IPS DF 19.7 (cell line): ENCODE measurements around the gene ADCK2.
"Not testable (repeated sequence)": the region's sequence is repeated elsewhere in the genome, so short reads cannot be mapped to it uniquely, and the experiment has no call there.

ENCODE experiments used
- DNase-seq: peaks from one replicate; pipeline ENCODE4 v3.0.0-alpha.2; 2013; ENCODE audit warnings: low read depth, low spot score

ADCK2 gene

GRCh38 chr7:140674356-140674800 lies 1.6 kb downstream of the ADCK2 start:
- no peak for DNase-seq

DNA sequence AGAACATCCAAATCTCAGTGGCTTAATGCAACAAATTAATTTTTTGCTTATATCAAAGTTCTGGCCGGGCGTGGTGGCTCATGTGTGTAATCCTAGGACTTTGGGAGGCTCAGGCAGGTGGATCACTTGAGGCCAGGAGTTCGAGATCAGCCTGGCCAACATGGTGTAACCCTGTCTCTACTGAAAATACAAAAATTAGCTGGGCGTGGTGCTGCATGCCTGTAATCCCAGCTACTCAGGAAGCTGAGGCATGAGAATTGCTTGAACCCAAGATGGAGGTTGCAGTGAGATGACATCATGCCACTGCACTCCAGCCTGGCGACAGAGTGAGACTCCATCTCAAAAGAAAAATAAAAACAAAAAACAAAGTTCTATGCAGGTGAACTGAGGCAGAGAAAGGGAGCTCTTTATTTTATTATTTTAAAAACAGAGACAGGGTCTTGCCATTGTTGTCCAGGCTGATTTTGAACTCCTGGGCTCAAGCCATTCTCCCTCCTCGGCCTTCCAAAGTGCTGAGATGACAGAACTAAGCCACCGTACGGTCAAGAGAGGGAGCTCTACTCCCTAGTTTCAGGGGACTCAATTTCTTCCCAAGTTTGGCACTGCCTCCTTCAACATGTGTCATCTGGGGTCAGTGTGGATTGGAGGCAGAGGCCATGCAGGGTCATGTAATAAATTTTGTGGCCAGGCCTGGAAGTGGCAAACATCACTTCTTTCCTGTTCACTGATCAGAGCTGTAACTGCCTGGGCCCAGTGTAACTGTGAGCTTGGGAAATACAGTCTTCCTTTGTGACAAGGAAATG lies 2.4 kb downstream of the ADCK2 start:
- DNase-seq: no peak

DNA sequence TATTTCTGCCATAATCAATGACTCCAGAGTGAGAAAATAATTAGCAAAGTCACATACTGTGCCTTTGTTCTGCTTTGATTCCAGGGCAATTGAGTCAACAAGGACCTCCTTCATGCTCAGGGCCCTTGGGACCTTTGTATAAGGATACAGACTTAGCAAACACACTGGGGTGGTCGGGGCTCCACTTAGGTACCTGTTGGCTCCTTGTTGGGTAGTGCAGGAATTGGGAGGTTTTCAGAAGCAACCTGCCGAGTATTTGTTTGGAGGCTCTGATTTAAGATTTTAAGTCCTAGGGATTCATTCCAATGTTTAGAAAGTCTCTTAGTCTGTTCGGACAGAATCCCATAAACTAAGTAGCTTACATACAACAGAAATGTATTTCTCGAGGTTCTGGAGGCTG lies 3.0 kb downstream of the ADCK2 start:
- no peak for DNase-seq

DNA sequence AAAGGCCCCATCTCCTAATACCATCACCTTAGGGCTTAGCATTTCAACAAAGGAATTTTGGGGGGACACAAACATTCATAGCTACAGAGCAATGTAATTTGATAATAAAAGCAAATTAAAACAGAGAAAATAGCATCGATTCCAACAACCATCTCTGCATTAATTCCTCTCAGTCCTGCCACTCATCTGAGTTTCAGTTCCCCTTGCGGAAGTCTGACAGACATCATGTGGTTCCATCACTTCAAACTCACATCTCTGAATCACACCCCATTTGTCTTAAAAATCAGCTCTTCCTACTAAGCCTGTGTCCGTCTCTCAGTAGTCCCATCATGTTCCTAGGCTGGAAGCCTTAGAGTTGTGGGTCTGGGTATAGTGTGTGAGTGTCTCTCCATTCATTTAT lies 3.6 kb downstream of the ADCK2 start:
- no peak for DNase-seq

GRCh38 chr7:140676956-140677355 lies 4.2 kb downstream of the ADCK2 start:
- DNase-seq: not testable (repeated sequence)

- no peak for DNase-seq
Observed at GRCh38 chr7:140677496-140677895, 4.8 kb downstream of the ADCK2 start.

- DNase-seq: no peak
Observed at GRCh38 chr7:140678081-140678815, 5.5 kb downstream of the ADCK2 start.

- DNase-seq: no peak
Observed at GRCh38 chr7:140678816-140679130, 6.0 kb downstream of the ADCK2 start.

- DNase-seq: no peak
Observed at GRCh38 chr7:140679186-140679585, 6.4 kb downstream of the ADCK2 start.

- DNase-seq: no peak
Observed at GRCh38 chr7:140680886-140681285, 8.1 kb downstream of the ADCK2 start.

DNA sequence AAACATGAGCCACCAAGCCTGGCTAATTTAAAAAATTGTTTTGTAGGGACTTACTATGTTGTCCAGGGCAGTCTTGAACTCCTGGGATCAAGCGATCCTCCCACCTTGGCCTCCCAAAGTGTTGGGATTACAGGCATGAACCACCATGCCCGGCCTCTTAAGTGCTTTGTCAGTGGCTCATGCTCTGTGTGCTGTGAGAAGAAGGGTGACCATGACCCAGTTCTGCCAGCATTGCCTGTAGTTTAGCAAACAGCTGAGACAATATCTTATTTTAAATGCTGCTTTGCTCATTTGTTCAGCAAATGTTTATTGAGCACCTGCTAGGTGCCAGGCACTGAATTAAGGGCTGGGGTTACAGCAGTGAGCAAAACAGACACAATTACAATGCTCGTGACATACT lies 9.0 kb downstream of the ADCK2 start:
- no peak for DNase-seq

- no peak for DNase-seq
Observed at GRCh38 chr7:140683657-140684056, 10.9 kb downstream of the ADCK2 start.

- DNase-seq: no peak
Observed at GRCh38 chr7:140684066-140684950, 11.6 kb downstream of the ADCK2 start.

GRCh38 chr7:140685407-140686087 lies 12.8 kb downstream of the ADCK2 start:
- DNase-seq: no peak

GRCh38 chr7:140686921-140687320 lies 14.2 kb downstream of the ADCK2 start:
- DNase-seq: no peak

DNA sequence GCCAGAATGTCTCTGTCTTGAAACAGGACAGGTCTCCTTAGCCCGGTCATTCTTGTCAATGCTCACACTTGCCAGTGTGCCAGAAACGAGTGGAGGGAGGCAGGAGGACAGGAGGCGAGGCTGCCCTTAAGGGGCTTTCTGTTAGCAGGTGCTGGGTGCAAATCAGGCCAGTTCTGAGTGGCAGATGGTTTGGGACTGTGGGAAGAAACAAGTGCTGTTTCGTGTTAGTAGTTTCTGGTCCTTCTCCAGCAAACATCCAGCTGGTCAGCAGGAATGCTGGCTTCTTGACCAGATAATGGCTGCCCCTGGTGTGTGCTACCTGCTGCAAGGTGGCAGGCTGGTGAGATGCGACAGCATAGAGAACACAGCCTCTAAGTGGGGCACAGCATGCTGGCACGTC lies 15.6 kb downstream of the ADCK2 start:
- no peak for DNase-seq

- DNase-seq: no peak
Observed at GRCh38 chr7:140689199-140690152, 16.7 kb downstream of the ADCK2 start.

DNA sequence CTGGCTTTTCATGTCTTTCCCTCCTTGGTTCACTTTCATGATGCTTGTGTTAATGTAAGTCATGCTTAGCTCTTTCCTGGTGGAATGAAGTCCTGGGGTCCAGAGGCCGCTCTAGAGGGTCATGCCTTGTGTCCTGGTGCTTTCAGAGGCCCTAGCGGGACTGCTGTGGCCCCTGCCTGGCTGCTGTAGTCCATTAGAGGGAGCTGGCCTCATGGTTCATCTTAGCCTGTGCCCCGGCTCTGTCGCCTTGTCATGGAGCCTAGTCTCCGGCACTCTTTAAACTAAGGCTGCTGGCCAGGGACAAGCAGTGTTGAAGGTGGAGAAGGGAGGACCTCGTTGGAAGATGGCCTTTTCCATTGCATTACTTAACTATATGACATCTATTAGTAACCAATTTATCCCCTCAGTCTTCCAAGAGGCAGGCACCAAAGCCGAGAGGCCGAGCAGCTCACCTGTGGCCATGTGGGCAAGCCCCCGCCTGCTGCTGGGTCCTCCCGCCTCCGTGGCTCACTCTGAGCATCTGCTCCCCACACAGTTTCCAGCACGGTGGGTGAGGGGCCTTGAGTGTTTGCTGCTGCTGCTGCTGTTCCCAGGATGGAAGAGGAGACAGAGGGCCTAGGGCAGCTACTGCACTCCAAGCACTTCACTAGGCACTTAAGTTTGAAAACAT lies 18.8 kb downstream of the ADCK2 start:
- no peak for DNase-seq

DNA sequence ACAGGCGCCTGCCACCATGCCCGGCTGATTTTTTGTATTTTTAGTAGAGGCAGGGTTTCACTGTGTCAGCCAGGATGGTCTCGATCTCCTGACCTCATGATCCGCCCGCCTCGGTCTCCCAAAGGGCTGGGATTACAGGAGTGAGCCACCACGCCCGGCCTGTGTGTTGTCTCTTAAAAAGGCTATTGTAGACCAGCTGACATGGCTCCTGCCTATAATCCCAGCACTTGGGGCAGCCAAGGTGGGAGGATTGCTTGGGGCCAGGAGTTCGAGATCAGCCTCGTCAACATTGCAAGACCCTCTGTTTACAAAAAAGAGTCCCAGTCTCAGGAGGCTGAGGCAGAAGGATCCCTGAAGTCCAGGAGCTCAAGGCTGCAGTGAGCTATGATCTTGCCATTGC lies 21.1 kb downstream of the ADCK2 start:
- DNase-seq: not testable (repeated sequence)

GRCh38 chr7:140694592-140694991 lies 21.8 kb downstream of the ADCK2 start:
- no peak for DNase-seq
